Activated CD4-positive, alpha-beta T cell treated with anti-CD3 and anti-CD28 coated beads, Interleukin-2, amount 50 U/mL, for 48 hours (primary cell): Measurements from ENCODE around the gene ARHGAP10.
"Not testable (repeated sequence)": the region's sequence is repeated elsewhere in the genome, so short reads cannot be mapped to it uniquely, and the experiment has no call there.

Experiments used
- DNase-seq, 2 experiments: peaks; one replicate each; pipeline ENCODE4 v3.0.0-alpha.2; 2020

ARHGAP10 gene

DNA sequence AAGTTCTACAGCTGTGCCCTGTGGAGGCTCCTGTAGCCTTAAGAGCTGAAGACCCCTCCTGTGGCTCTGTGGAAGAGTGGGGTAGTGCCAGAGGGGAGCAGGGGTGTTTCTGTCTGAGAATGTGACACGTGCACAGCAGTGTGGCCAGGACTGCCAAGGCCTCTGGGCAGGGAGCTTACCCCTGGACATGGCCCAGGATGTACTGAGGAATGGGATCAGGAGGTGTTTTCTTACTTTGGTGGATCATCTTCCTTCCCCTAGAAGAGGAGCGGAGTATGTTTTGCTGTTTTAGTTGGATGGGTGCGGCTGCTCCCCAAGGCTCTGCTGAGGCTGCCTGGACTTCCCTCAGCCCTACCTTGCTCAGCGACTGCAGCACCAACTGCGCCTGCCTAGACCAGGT lies 342.6 kb downstream of the ARHGAP10 start:
- DNase-seq, result no peak

DNA sequence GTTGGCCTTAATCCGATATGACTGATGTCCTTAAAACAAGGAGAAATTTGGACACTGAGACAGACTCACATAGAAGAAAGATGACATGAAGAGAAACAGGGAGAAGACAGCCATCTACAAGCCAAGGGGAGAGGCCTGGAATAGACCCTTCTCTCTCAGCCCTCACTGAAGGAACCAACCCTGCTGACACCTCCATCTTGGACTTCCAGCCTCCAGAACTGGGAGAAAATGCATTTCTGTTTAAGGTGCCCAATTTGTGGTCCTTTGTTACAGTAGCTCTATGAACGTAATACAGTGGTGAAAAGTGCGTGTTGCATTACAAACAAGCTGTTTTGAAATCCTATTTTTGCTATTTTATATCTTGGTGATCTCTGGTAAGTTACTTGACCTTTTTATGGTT lies 343.6 kb downstream of the ARHGAP10 start:
- no peak for DNase-seq

DNA sequence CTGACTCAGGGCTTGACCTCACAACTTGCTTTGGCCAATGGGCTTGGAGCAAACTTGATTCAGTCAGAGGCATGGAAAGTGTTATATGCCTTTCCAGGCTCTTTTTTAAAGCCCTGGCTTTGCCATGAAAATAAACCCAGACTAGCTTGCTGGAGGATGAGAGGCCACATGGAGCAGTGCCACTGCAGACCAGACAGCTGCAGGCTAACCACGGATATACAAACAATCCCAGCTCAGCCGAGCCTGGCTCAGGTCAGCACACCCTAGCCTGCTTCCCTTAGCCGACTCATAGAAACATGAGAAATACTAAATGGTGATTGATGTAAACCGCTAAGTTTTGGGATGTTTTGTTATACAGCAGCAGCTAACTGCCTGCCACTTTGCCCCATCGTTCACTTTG lies 345.1 kb downstream of the ARHGAP10 start:
- no peak for DNase-seq

DNA sequence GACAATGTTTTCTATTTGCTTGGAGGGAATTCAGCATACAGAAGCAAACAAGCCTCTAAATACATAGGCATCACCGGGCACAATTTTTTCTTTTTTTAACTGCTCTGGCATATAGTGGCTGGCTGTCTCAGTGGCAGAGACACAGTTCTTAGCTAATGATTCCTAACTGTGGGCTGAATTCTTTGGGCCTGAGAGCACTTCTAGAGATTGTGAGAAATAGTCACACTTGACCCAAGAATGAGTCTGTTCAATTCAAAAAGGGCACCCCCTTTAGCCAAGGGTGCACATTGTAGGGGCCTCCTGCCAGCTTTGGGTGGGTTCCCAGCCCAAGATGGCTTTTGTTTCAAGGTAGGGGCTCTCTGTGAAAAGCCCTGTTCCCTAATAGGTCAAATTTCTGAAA lies 345.7 kb downstream of the ARHGAP10 start:
- no peak for DNase-seq

DNA sequence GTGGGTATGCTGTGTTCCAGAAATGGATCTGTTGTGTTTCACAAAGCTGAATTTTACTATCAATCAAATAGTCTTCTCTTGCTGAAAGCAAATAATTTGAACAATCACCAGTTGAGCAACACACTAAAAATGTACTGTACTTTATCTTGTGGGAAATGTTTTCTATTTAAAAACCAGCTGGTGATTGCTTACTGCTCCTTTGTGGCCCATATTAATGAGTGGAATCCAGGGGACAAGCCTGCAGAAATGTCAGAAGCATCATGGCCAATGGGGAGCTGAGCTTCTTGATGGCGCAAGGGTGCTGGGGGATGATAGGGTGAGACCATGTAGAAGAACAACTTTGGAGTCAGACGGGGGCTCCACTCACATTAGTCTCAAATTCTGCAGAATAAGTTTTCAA lies 346.2 kb downstream of the ARHGAP10 start:
- DNase-seq, result no peak

DNA sequence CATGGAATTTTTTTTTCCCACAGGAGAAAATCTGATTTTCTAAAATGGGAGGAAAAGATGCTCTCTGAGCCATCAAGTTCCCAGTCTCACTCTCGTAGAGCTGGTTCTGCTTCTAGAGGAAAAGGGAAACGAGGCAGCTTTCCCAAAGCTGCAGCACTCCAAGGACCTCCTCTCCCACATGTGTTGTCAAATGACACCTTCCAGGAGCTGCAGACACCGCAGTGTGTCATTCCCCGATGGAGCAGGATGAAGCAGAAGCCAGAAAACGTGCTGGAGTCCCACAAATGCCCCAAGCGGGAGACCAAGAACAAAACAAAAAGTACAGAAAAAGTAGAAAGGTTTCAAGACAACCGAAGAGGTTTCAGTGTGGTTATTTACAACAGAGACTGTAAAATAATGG lies 348.1 kb downstream of the ARHGAP10 start:
- DNase-seq, result no peak

DNA sequence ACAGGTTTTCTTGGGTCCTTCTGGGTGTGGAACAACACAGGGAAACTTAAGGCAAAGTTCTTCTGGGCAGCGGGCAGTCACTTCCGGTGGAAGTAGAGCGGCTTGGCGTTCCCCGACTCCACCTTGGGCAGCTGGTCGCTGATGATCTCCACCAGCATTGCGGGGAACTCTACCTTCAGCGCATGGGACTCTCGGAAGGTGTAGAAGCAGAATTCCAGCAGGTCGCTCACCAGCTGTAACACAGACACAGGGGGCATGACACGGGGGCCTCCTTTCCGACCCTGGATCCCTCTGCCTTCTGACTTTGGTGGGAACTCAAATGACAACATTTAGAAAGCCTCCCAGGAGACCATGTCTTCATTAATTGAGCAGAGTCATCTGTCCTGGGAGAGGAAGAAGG lies 349.4 kb downstream of the ARHGAP10 start:
- no peak for DNase-seq

DNA sequence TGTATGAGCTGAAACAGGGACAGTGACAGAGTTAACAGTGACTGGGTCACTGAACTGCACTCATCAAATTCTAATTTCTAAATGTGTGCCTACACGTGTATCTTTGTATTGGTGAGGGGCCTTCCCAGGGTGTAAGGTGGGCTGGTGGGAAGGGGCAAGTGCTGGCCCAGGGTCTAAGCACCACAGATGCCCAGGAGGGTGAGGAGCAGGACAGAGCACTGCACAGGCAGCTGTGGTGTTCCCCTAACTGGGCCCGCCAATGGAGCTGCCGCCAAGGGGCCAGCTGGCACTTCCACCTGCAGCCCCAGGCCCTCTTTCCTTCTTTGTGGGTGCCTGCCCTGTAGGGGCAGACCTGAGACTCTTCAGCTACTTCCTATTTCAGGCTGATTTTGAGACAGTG lies 349.9 kb downstream of the ARHGAP10 start:
- no peak for DNase-seq

DNA sequence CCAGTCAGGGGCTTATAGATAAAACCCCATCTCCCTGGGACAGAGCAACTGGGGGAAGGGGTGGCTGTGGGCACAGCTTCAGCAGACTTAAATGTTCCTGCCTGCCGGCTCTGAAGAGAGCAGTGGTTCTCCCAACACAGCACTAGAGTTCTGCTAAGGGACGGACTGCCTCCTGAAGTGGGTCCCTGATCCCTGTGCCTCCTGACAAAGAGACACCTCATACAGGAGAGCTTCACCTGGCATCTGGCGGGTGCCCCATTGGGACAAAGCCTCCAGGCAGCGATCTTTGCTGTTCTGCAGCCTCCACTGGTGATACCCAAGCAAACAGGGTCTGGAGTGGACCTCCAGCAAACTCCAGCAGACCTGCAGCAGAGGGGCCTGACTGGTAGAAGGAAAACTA lies 351.2 kb downstream of the ARHGAP10 start:
- not testable (repeated sequence) for DNase-seq

DNA sequence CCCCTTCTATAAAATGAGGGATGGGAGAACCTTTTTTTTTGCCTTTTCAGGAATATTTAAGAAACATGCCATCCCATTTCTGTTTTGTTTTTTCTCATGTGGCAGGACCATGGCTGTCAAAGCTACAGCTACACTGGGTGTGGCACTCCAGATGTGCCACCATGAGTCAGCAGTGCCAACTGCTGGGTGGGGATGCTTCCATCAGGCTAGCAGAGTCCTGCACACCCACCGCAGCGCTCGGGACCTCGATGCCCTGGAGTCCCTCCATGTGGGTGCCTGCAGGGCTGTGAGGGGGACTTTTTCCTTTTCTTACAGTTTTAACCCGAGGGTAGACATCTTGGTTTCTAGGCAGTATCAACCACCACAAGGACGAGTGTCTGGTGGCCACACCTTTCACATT lies 357.7 kb downstream of the ARHGAP10 start:
- DNase-seq, result no peak

DNA sequence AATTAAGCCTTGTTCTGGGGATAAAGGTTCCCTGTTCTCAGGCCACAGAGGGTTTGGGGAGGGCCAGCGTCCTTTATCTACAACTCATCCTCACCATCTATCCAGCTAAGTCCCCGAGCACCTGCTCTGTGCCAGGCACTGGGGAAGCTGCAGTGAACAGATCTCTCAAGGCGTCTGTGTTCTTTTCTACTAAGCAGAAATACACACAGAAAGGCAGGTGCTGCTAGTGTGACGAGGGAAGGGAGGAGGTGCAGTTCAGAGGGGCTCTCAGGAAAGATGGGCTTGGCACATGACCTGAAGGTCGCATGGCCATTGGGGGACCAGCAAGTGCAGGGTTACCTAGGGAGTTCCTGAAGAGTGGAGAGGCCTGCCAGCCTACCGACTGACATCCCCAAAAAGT lies 358.1 kb downstream of the ARHGAP10 start:
- DNase-seq, result no peak

DNA sequence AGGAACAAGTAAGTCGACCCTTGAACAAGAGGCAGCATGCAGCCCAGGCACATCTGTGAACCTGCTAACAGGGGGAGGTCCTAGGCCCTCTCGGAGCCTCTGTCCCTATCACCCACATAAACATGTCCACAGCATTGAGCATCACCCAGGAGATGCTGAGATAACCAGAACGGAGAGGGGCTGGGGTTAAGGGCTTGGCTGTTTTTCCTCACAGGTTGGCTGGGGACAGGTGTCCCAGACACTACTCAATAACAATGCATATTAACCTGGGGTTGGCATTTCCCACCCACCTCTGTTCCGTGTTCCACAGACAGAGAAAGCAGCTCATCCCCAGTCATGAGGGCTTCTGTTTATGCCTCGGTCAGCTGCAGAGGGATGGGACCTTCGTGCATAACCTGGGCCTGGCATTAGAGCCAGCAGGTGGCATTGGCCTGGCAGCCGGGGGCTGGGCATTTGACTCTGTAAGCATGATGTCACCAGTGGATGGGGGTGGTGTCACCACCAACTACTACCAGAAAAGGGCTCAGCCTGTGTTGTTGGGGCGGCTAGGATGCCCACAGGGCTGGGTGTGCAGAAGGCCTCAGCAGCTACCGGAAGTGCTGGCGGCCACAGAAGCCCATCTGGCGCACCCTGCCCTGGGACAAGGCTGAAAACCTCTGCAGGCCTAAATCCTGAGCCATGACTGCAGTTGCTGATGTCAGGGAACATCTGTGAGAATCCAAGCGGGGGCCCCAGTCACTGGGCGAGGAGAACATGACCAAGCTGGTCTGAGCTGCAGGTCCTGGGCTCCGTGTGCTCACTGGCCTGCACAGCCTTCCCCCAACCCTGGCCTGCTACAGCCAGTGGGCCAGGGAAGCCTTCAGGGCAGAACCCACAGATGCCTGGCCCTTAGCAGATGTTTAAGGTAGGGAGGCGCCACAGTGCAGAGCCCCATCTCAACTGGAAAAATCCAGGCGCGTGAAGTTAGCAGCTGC lies 358.9 kb downstream of the ARHGAP10 start:
- DNase-seq, result no peak

DNA sequence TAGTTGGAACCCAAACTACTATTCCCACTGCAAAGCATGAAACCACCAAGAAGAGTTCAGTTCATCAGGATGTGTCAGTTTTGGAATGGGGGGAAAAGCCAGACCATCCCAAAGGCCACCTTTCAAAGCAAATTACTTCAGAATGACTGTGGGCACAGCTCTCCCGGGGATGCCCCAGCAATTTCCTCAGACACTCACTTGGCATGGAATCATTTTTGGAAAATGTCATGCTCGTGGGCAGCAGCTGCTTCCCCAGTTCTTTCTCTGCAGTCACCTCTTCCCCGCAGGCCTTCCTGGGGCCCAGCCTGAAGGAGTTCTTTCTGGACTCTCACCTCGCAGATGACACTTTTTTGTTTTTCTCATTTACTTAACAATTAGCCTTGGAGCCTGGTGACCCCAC lies 360.0 kb downstream of the ARHGAP10 start:
- no peak for DNase-seq

DNA sequence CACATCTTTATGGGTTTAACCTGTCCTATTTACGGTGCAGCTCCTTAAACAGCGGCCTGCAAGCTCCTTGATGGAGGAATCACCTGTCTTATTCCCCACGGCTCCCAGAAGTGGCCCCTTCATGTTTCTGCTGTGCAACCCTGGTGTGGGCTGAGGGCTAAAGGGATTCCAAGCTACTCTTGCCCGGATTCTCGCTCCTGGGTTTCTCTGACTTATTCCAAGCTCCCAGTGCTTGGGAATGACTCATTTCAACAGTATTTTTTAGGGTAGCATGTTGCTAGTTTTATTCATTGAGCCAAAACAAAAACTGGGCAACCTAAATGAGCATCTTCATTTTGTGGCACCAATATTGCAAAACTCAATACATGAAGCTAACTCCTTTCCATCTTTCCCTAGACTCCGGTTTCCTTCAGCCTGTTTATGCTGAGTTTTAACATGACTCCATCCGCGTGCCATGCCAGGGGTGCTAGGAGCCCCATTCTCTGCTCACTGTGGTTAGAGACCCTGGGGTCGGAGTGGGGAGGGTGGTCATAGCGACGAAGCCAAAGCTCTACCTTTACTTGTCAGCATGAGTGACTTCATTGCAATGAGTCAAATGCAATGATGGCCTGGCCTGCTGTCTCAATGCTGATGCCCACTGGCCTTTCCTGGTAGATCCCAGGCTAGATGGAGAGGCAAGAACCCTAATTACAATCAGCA lies 360.6 kb downstream of the ARHGAP10 start:
- no peak for DNase-seq

DNA sequence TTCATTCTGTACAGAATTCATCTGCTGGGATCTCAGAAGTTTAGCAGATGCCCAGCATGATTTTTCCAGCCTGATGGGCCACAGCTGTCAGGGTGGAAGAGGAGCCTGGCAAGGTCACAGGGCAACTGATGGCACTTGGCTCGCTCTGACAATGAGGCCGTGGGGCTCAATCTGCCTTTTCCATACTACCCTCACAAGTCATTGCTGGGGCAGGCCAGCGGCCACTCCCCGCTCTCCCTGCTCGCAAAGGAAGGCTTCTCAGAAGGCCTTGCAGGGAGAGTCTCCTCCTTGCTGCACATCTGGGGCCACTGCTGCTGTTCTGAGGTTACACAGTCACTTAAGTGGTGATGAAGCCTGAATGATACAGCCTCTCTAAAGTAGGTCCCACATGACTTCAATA lies 361.2 kb downstream of the ARHGAP10 start:
- no peak for DNase-seq

DNA sequence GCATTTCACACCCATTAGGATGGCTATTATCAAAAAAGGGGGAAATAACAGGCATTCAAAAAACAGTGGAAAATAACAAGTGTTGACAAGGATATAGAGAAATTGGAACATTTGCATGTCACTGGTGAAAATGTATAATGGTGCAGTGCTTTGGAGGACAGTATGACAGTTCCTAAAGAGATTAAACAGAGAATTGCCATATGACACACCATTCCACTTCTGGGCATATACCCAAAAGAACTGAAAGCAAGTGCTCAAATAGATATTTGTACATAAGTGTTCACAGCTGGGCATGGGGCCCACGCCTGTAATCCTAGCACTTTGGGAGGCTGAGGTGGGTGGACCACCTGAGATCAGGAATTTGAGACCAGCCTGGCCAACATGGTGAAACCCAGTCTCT lies 362.3 kb downstream of the ARHGAP10 start:
- no peak for DNase-seq

DNA sequence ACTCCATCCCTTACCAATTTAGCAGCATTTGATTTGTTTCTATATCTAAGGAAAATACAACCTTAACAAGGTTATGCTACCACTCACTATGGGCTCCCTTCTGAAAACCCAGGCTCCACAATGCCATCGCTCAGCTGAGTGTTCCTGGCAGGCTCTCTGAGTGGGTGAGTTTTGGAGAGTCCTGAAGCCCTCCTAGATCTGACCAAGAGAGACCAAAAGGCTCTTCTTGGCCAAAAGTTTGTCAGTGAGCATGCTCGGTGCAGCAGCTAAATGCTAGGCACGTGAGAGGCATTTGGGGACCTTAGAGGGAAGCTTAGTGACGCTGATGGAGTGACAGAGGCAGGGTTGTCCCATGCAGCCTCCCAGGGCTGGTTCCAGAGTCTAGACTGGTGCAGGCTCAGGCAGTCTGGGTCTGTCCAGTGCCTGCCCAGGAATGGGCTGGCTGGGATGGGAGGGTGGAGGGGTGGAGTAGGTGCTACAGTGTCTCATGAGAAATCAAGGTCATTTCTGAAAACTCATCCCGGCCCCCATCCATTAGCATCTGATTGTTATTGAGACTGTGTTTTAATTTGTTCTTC lies 363.5 kb downstream of the ARHGAP10 start:
- DNase-seq, result no peak

DNA sequence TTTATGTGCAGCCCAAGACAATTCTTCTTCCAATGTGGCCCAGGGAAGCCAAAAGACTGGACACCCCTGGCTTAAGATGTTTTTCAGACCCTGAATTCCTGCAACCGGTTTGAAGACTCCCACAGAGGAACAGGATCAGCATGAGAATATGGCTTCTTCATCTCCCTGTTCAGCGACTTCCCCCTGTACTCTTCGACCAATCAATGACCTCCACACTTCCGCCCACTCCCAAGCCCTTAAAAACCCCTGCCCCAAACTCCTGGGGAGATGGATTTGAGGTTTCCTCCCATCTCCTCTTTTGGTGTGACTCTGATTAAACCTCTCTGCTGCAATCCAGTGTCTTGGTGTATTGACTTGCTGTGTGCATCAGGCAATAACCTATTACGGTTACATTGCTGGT lies 365.9 kb downstream of the ARHGAP10 start:
- DNase-seq, result no peak

DNA sequence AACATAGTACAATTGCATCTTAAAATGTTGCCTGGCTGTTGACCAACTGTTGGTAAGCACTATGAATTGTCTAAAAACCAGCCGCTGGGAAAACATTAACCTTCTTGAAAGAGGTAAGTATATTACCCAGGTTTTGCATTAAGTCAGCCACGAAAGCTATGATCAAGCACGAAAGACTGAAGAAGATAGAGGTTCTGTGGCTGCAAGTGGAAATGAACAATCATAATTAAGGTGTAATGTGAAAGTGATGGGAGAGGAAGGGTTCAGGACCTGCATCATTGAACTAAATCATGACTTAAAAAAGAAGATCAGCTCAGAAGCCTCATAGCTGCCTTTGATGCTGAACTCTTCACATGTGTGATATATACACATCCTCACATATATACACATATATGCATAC lies 369.3 kb downstream of the ARHGAP10 start:
- DNase-seq, result no peak

DNA sequence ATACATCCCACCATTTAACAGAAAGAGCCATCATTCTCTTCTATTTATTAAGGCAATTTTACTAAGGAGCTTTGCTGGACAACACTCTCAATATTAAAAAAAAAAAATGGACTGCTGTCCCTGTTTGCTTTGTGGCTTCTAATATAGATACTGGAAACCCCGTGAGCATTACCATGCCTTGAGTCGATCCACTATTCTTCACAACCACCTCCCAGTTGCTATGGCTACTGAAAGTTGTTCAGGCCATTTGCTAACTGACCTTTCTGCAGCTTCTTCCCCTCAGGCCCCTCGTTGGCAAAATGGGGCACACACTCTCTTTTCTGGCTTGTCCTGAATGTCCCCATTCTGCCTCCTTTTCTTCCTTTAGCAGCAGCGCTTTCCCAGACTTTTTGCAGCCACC lies 369.9 kb downstream of the ARHGAP10 start:
- DNase-seq, result no peak

DNA sequence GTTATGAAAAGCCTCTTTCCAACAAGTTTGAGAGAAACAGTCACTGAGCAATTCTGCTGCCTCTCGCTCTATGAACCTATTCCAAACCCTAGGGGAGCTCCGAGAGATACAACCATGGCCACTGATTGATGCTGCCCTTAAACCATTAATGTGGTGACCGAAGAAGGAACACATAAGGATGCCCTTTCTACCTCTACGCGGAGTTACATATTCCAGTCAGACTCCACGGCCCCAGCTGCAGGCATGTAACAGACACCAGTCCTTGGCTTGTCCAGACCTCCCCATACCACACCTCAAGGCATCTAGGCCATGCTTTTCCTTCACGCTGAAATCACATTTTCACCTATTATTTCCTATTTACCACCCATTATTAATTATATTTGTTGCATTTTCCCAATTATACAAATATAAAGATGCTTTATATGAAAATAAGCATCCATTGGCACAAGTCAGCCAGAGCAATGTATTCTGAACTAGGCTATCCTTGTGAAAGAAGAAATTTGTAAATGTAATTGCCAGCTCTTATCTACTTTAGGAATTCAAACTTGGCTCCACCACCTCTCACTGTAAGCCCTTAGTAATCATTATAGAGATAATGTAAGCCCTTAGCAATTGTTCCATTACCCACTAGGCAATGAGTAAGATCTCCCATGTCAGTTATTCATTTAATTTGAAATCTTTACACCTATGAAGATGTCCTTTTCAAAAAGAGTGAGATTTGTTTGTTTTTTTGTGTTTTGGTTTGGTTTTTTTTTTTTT lies 371.9 kb downstream of the ARHGAP10 start:
- no peak for DNase-seq

DNA sequence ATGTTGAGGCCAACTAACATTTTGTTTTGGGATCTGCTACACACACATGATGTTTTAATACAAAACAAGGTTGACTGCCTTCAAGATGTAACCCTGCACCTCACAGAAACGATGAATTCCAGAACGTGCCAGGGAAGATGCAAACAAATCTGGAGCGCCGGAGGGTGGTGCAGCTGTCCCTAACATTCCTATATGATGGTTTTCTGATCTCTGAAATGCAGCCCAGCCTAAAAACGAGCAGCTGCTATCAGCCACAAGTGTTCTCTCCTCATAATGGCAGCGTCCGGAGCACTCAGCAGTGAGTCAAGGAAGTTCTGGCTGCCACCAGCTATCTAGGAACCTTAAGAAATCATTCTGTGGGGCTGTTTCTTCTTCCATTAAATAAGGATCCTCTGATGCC lies 376.9 kb downstream of the ARHGAP10 start:
- no peak for DNase-seq

DNA sequence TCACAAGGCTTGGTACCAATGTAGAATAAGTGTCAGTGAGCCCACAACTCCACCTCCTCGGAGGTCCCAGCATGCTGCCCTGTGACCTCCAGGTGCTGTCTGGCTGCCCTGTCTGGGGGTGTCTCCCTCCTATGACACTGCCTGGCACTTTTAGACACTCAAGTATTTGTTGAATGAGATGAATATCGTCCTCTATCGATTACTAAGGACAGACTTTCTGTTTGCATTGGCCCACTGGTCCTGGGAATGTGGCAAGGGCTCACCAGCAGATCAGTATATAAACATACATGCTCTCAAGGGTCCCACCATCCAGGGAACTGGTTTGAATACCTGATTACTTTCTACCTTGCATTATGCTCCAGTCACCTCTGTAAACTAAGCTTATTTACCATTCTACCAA lies 377.3 kb downstream of the ARHGAP10 start:
- no peak for DNase-seq
